ENCODE data around the gene CADPS2. TPM values are rescaled to one million over a fixed set of nuclear protein-coding genes. Genes with fewer than 3 reads are reported as not detected.

Gene CADPS2
- total and polyA plus RNA-seq, 2 donors (not counting 3 experiments of a cell fraction or from before 2014, with no cell fraction given) = 9.5 to 22.6 TPM

DNA sequence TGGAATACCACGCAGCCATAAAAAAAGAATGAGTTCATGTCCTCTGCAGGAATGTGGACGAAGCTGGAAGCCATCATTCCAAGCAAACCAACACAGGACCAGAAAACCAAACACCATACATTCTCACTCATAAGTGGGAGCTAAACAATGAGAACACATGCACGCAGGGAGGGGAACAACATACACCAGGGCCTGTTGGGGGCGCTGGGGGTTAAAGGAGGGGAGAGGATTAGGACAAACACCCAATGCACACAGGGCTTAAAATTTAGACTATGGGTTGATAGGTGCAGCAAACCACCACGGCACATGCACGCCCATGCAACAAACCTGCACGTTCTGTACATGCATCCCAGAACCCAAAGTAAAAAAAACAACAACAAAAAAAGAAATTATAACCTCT is 210.6 kb downstream of the CADPS2 start:
- H3K4me3 ChIP-seq (replicated peaks in 1 of 3; ENCODE audit: insufficient read depth in 1 of 3, low read depth in 1 of 3, low read length in 3 of 3) = no peak overlapping the region
- H3K27me3 ChIP-seq (ENCODE audit: control insufficient read depth in 2 of 2, insufficient read depth in 2 of 2, low read length in 2 of 2) = no peaks in the 10 kb centered on the region
- H3K4me1 ChIP-seq (ENCODE audit: control insufficient read depth, extremely low read depth, insufficient read depth, low read length) = peaks cover 4% of the 10 kb centered on the region
- POLR2A ChIA-PET = no interaction called here
- DNase-seq (ENCODE audit: low read depth, low spot score) (no peak), FAIRE-seq (no peak)
- CTCF ChIA-PET = no interaction called here
- H4K20me1 ChIP-seq (replicated peaks; ENCODE audit: control insufficient read depth, extremely low read depth, insufficient read depth, low read length) = no peaks in the 10 kb centered on the region
- dilution Hi-C loops (cut with MboI; ENCODE audit: extremely low pct_ligation_motif_present, low sequenced_read_pairs) (no loop called here), intact Hi-C loops (cut with micrococcal nuclease) (no loop called here)
- no peak overlapping the region for H3K27ac ChIP-seq (ENCODE audit: insufficient read depth, low read depth, low read length)
- BruUV-seq (replicated peaks) = no TSS peak
- H3K36me3 ChIP-seq (ENCODE audit: control insufficient read depth in 2 of 2, extremely low read depth in 1 of 2, insufficient read depth in 2 of 2, low read length in 2 of 2) = no peaks in the 10 kb centered on the region
- H3K79me2 ChIP-seq (ENCODE audit: control insufficient read depth, insufficient read depth, low read length) = no peaks in the 10 kb centered on the region
- H3K4me2 ChIP-seq (ENCODE audit: insufficient read depth, low read length) = no peak overlapping the region
- TF ChIP-seq, protein P1, sequence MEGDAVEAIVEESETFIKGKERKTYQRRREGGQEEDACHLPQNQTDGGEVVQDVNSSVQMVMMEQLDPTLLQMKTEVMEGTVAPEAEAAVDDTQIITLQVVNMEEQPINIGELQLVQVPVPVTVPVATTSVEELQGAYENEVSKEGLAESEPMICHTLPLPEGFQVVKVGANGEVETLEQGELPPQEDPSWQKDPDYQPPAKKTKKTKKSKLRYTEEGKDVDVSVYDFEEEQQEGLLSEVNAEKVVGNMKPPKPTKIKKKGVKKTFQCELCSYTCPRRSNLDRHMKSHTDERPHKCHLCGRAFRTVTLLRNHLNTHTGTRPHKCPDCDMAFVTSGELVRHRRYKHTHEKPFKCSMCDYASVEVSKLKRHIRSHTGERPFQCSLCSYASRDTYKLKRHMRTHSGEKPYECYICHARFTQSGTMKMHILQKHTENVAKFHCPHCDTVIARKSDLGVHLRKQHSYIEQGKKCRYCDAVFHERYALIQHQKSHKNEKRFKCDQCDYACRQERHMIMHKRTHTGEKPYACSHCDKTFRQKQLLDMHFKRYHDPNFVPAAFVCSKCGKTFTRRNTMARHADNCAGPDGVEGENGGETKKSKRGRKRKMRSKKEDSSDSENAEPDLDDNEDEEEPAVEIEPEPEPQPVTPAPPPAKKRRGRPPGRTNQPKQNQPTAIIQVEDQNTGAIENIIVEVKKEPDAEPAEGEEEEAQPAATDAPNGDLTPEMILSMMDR (IDR thresholded peaks at IDR 0.05; ENCODE audit: extremely low read depth in 1 of 2, insufficient read depth in 1 of 2, low read depth in 1 of 2, low read length in 2 of 2) = no peak
- TF ChIP-seq EZH2 (IDR thresholded peaks at IDR 0.05; ENCODE audit: borderline replicate concordance, low read depth, low read length, severe bottlenecking) (no peak), POLR2AphosphoS5 (IDR thresholded peaks at IDR 0.05; ENCODE audit: insufficient read depth, low read depth, low read length) (no peak), MYC (IDR thresholded peaks at IDR 0.05; ENCODE audit: low read depth, low read length) (no peak), POLR2A (IDR thresholded peaks at IDR 0.05; ENCODE audit: low read depth, low read length) (no peak), FOS (IDR thresholded peaks at IDR 0.05; ENCODE audit: borderline replicate concordance, insufficient read depth, low read length) (no peak), GATA2 (IDR thresholded peaks at IDR 0.05; ENCODE audit: insufficient read depth, insufficient read length, low read depth, low read length) (no peak), JUN (IDR thresholded peaks at IDR 0.05; ENCODE audit: borderline replicate concordance, insufficient read depth, insufficient read length, low read depth) (no peak)
- TF ChIP-seq, protein P2, sequence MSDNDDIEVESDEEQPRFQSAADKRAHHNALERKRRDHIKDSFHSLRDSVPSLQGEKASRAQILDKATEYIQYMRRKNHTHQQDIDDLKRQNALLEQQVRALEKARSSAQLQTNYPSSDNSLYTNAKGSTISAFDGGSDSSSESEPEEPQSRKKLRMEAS (IDR thresholded peaks at IDR 0.05; ENCODE audit: insufficient read depth, insufficient read length) = no peak
- no peaks in the 10 kb centered on the region for H3K9me1 ChIP-seq (replicated peaks; ENCODE audit: control insufficient read depth, extremely low read depth, insufficient read depth, low read length)
- H3K9ac ChIP-seq (replicated peaks; ENCODE audit: extremely low read depth, insufficient read depth, low read length) = no peak overlapping the region
- no peaks in the 10 kb centered on the region for H3K9me3 ChIP-seq (replicated peaks; ENCODE audit: control insufficient read depth, insufficient read depth, low read length)
- no peak overlapping the region for H2AFZ ChIP-seq (ENCODE audit: low read depth, low read length)
